Fibroblast of lung (primary cell): ENCODE measurements around the gene BLOC1S1. TPM values are rescaled to one million over a fixed set of nuclear protein-coding genes. Genes with fewer than 3 reads are reported as not detected.

Experiments used
- DNase-seq, 2 donors: peaks; one replicate each; pipeline versions ENCODE4 v3.0.0 to v3.0.0-alpha.2; 2010; ENCODE audit warnings: low read depth in 2 of 2
- H2AFZ ChIP-seq: 2 replicates; pipeline ENCODE4 v1.5.1; 2012; ENCODE audit warnings: low read length, control low read depth, inconsistent platforms
- H3K27ac ChIP-seq: 2 replicates; pipeline ENCODE4 v1.5.1; 2011; ENCODE audit warnings: low read length, control low read depth; ENCODE audit not compliant: insufficient read depth
- H3K27me3 ChIP-seq: 2 replicates; pipeline ENCODE4 v1.5.1; 2011; ENCODE audit warnings: mild to moderate bottlenecking, low read length; ENCODE audit not compliant: control insufficient read depth, insufficient read depth
- H3K36me3 ChIP-seq: 2 replicates; pipeline ENCODE4 v1.5.1; 2011; ENCODE audit warnings: low read length; ENCODE audit not compliant: control insufficient read depth, insufficient read depth
- H3K4me1 ChIP-seq: 2 replicates; pipeline ENCODE4 v1.5.1; 2011; ENCODE audit warnings: low read length; ENCODE audit not compliant: control insufficient read depth, insufficient read depth; ENCODE audit errors: extremely low read depth
- H3K4me2 ChIP-seq: 2 replicates; pipeline ENCODE4 v1.5.1; 2011; ENCODE audit warnings: low read length, control low read depth; ENCODE audit not compliant: insufficient read depth; ENCODE audit errors: extremely low read depth
- H3K4me3 ChIP-seq, 4 experiments: fragments of 200-600 bp in 1 of 4; sonication (generic) in 1 of 4; replicated peaks in 1 of 4; 2 replicates each; pipeline ENCODE4 v1.5.1; 2011 to 2016; ENCODE audit warnings: low read length in 4 of 4, low read depth in 3 of 4, mild to moderate bottlenecking in 3 of 4, control low read depth in 2 of 4, inconsistent platforms in 1 of 4, mixed read lengths in 1 of 4; ENCODE audit not compliant: insufficient read depth in 1 of 4; ENCODE audit errors: control extremely low read depth in 1 of 4
- H3K79me2 ChIP-seq: 2 replicates; pipeline ENCODE4 v1.5.1; 2012; ENCODE audit warnings: mild to moderate bottlenecking, low read length, inconsistent platforms; ENCODE audit not compliant: control insufficient read depth, insufficient read depth
- H3K9ac ChIP-seq: 2 replicates; pipeline ENCODE4 v1.5.1; 2011; ENCODE audit warnings: mild to moderate bottlenecking, low read length, control low read depth; ENCODE audit not compliant: insufficient read depth
- H3K9me3 ChIP-seq: 2 replicates; pipeline ENCODE4 v1.5.1; 2012; ENCODE audit warnings: low read depth, low read length; ENCODE audit not compliant: control insufficient read depth, insufficient read depth
- H4K20me1 ChIP-seq: 2 replicates; pipeline ENCODE4 v1.5.1; 2011; ENCODE audit warnings: low read length; ENCODE audit not compliant: control insufficient read depth, insufficient read depth; ENCODE audit errors: extremely low read depth
- EZH2 ChIP-seq: IDR thresholded peaks from 2 replicates; pipeline ENCODE4 v1.5.1; 2012; ENCODE audit warnings: low read length, control low read depth, mild to moderate bottlenecking; ENCODE audit errors: missing control alignments
- polyA plus RNA-seq, 2 donors: library from polyadenylated mRNA; depleted of rRNA in 1 of 2; stranded (reverse) in 1 of 2; unstranded in 1 of 2; fragments of >200 nt; gene quantifications; 2 replicates each; pipeline ENCODE4 v1.2.1, GENCODE V29; 2011 to 2012; ENCODE audit warnings: missing spikeins in 1 of 2
- total RNA-seq: library from RNA; depleted of rRNA; stranded (reverse); fragments of >200 nt; gene quantifications from 2 replicates; pipeline ENCODE4 v1.2.1, GENCODE V29; 2014
- TF ChIP-seq, protein P1 (sequence below), 2 donors: IDR thresholded peaks in 1 of 2; conservative IDR thresholded peaks in 1 of 2; 1 replicate in 1 of 2; 2 replicates in 1 of 2; pipeline ENCODE4 v1.5.1; 2011 to 2012; ENCODE audit warnings: low read length in 2 of 2, control low read depth in 1 of 2, inconsistent platforms in 1 of 2, low read depth in 1 of 2, mild to moderate bottlenecking in 1 of 2

The BLOC1S1 gene
- total and polyA plus RNA-seq, 2 donors (not counting 1 experiment from before 2014, with no cell fraction given), result 103 to 163 TPM

DNA sequence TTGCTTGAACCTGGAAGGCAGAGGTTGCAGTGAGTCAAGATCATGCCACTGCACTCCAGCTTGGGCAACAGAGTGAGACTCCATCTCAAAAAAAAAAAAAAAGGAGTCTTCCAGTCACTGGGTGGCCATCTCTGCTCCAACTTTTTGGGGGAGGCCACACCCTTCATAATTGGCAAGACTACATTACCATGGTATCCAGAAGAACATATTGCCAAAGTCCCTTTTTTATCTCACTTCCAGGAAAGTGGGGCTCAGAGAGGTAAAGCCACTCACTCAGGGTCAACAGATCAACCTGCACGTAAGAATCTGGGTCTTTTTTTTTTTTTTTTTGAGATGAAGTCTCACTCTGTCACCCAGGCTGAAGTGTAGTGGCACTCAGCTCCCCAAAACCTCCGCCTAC is 18.0 kb downstream of the BLOC1S1 start:
- peaks cover 12% of the 10 kb centered on the region for H3K4me1 ChIP-seq
- DNase-seq, result no peak
- no peak overlapping the region for H3K4me3 ChIP-seq
- no peaks in the 10 kb centered on the region for H3K9me3 ChIP-seq
- H3K27ac ChIP-seq, result no peak overlapping the region
- H3K36me3 ChIP-seq, result no peaks in the 10 kb centered on the region
- no peak overlapping the region for H2AFZ ChIP-seq
- TF ChIP-seq, protein P1, sequence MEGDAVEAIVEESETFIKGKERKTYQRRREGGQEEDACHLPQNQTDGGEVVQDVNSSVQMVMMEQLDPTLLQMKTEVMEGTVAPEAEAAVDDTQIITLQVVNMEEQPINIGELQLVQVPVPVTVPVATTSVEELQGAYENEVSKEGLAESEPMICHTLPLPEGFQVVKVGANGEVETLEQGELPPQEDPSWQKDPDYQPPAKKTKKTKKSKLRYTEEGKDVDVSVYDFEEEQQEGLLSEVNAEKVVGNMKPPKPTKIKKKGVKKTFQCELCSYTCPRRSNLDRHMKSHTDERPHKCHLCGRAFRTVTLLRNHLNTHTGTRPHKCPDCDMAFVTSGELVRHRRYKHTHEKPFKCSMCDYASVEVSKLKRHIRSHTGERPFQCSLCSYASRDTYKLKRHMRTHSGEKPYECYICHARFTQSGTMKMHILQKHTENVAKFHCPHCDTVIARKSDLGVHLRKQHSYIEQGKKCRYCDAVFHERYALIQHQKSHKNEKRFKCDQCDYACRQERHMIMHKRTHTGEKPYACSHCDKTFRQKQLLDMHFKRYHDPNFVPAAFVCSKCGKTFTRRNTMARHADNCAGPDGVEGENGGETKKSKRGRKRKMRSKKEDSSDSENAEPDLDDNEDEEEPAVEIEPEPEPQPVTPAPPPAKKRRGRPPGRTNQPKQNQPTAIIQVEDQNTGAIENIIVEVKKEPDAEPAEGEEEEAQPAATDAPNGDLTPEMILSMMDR (conservative IDR thresholded peaks at IDR 0.05 in 1 of 2, IDR thresholded peaks at IDR 0.05 in 1 of 2; ENCODE audit: low read depth in 1 of 2, low read length in 2 of 2), result no peak
- H4K20me1 ChIP-seq, result no peaks in the 10 kb centered on the region
- no peak overlapping the region for H3K4me2 ChIP-seq
- no peaks in the 10 kb centered on the region for H3K27me3 ChIP-seq
- H3K9ac ChIP-seq, result no peak overlapping the region
- peaks cover 7% of the 10 kb centered on the region for H3K79me2 ChIP-seq

DNA sequence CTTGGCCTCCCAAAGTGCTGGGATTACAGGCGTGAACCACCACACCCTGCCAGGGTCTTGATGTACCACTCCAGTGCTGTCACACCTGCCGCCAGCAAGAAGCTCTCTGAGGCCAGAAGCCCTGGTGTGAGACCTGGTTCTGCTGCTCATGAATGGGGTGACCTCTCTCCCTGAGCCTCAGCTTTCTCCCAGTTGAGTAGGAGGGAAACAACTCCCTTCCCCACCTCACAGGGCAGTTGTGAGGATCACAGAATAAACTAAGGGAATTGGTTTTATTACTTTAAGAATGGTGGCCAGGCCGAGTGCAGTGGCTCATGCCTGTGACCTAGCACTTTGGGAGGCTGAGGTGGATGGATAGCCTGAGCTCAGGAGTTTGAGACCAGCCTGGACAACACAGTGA is 18.7 kb downstream of the BLOC1S1 start:
- peaks cover 12% of the 10 kb centered on the region for H3K4me1 ChIP-seq
- H3K27me3 ChIP-seq, result no peaks in the 10 kb centered on the region
- peaks cover 7% of the 10 kb centered on the region for H3K79me2 ChIP-seq
- no peaks in the 10 kb centered on the region for H3K9me3 ChIP-seq
- no peaks in the 10 kb centered on the region for H4K20me1 ChIP-seq
- DNase-seq, result no peak
- no peak overlapping the region for H3K9ac ChIP-seq
- no peak overlapping the region for H2AFZ ChIP-seq
- TF ChIP-seq, protein P1 (conservative IDR thresholded peaks at IDR 0.05 in 1 of 2, IDR thresholded peaks at IDR 0.05 in 1 of 2; ENCODE audit: low read depth in 1 of 2, low read length in 2 of 2), result no peak
- TF ChIP-seq EZH2, result no peak
- H3K4me2 ChIP-seq, result no peak overlapping the region
- no peak overlapping the region for H3K27ac ChIP-seq
- no peaks in the 10 kb centered on the region for H3K36me3 ChIP-seq
- H3K4me3 ChIP-seq, result no peak overlapping the region

DNA sequence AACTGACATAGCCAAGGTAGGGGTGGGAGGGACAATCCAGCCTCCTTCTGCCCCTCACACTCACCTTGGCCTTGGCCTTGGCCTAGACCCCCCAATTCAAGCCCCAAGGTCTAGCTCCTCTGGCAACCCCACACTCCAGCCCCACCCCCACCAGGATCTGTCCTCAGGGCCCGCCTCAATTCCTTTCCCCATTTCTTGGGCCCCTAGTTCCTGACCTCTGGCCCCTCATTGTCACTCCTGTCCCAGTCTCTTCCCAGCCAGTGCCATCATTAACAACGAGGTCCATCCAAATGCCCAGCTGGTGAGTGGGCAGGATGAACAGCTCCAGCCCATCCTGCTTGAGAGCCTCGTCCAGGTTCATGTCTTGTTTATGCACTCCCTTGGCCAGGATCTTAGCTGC is 20.2 kb downstream of the BLOC1S1 start:
- H3K4me1 ChIP-seq, result peaks cover 9% of the 10 kb centered on the region
- H3K4me2 ChIP-seq, result no peak overlapping the region
- H2AFZ ChIP-seq, result no peak overlapping the region
- no peak for TF ChIP-seq EZH2
- TF ChIP-seq, protein P1 (conservative IDR thresholded peaks at IDR 0.05 in 1 of 2, IDR thresholded peaks at IDR 0.05 in 1 of 2; ENCODE audit: low read depth in 1 of 2, low read length in 2 of 2), result no peak
- no peaks in the 10 kb centered on the region for H3K9me3 ChIP-seq
- no peak overlapping the region for H3K9ac ChIP-seq
- no peaks in the 10 kb centered on the region for H3K27me3 ChIP-seq
- H3K4me3 ChIP-seq, result no peak overlapping the region
- no peak for DNase-seq
- no peaks in the 10 kb centered on the region for H3K36me3 ChIP-seq
- no peak overlapping the region for H3K27ac ChIP-seq
- H3K79me2 ChIP-seq, result no peaks in the 10 kb centered on the region
- H4K20me1 ChIP-seq, result no peaks in the 10 kb centered on the region
